PFSK-1 (cell line): ENCODE results near the gene SEC14L2.

Experiments used
- FOXP2 ChIP-seq: optimal IDR thresholded peaks from 2 replicates; pipeline ENCODE3; 2011; ENCODE audit warnings: borderline replicate concordance, control low read depth, inconsistent platforms; ENCODE audit not compliant: insufficient read depth; ENCODE audit errors: extremely low read length, extremely low read depth
- POLR2AphosphoS5 ChIP-seq: IDR thresholded peaks from 2 replicates; pipeline ENCODE4 v1.6.1; 2012; ENCODE audit warnings: low read depth, mild to moderate bottlenecking, control low read depth, low read length, moderate library complexity
- REST ChIP-seq, 2 experiments: IDR thresholded peaks; 2 replicates each; pipeline versions ENCODE4 v1.6.1 to v1.8.0; 2011 to 2012; ENCODE audit warnings: low read depth in 2 of 2, low read length in 2 of 2, control low read depth in 1 of 2, inconsistent platforms in 1 of 2, mild to moderate bottlenecking in 1 of 2, moderate library complexity in 1 of 2; ENCODE audit not compliant: insufficient read depth in 1 of 2
- SIN3A ChIP-seq: IDR thresholded peaks from 2 replicates; pipeline ENCODE4 v1.6.1; 2012; ENCODE audit warnings: mild to moderate bottlenecking, low read length, moderate library complexity, borderline replicate concordance; ENCODE audit not compliant: insufficient read depth
- TAF1 ChIP-seq: IDR thresholded peaks from 2 replicates; pipeline ENCODE4 v1.6.1; 2012; ENCODE audit warnings: low read length, control low read depth, borderline replicate concordance; ENCODE audit not compliant: insufficient read depth

The SEC14L2 gene

GRCh38 chr22:30372915-30373314 lies 23.9 kb upstream of the SEC14L2 start:
- no peak for TF ChIP-seq FOXP2

GRCh38 chr22:30373331-30374325 lies 23.2 kb upstream of the SEC14L2 start:
- no peak for TF ChIP-seq SIN3A
- TF ChIP-seq POLR2AphosphoS5: no peak
- TF ChIP-seq FOXP2: no peak
- TF ChIP-seq TAF1: no peak
- no peak for TF ChIP-seq REST (IDR thresholded peaks at IDR 0.05; ENCODE audit: insufficient read depth in 1 of 2, low read depth in 2 of 2, low read length in 2 of 2)

GRCh38 chr22:30375312-30375849 lies 21.4 kb upstream of the SEC14L2 start:
- TF ChIP-seq TAF1: no peak
- no peak for TF ChIP-seq REST (IDR thresholded peaks at IDR 0.05; ENCODE audit: insufficient read depth in 1 of 2, low read depth in 2 of 2, low read length in 2 of 2)
- TF ChIP-seq POLR2AphosphoS5: no peak
- TF ChIP-seq SIN3A: no peak
- no peak for TF ChIP-seq FOXP2

GRCh38 chr22:30380011-30380410 lies 16.8 kb upstream of the SEC14L2 start:
- TF ChIP-seq FOXP2 (no peak), REST (IDR thresholded peaks at IDR 0.05; ENCODE audit: insufficient read depth in 1 of 2, low read depth in 2 of 2, low read length in 2 of 2) (no peak), TAF1 (no peak), POLR2AphosphoS5 (no peak), SIN3A (no peak)

GRCh38 chr22:30381264-30381663 lies 15.6 kb upstream of the SEC14L2 start:
- TF ChIP-seq TAF1: no peak
- no peak for TF ChIP-seq SIN3A
- no peak for TF ChIP-seq REST (IDR thresholded peaks at IDR 0.05; ENCODE audit: insufficient read depth in 1 of 2, low read depth in 2 of 2, low read length in 2 of 2)
- no peak for TF ChIP-seq FOXP2
- no peak for TF ChIP-seq POLR2AphosphoS5
